Keratinocyte (primary cell): ENCODE results near the gene DCDC1. TPM values are rescaled to one million over a fixed set of nuclear protein-coding genes. Genes with fewer than 3 reads are reported as not detected.

ENCODE experiments used
- DNase-seq: peaks from one replicate; pipeline ENCODE4 v3.0.0-alpha.2; 2011; ENCODE audit warnings: low read depth, missing footprints, low spot score
- FAIRE-seq: peaks from 2 replicates; lab custom pipeline; 2011; peaks lifted over from hg19 to GRCh38; lab: Jason Lieb, UNC
- H2AFZ ChIP-seq: 2 replicates; pipeline ENCODE4 v1.6.0; 2012; ENCODE audit warnings: low read length, control low read depth, inconsistent platforms; ENCODE audit not compliant: control insufficient read depth
- H3K27ac ChIP-seq: 2 replicates; pipeline ENCODE4 v1.5.1; 2011; ENCODE audit warnings: low read length; ENCODE audit not compliant: control insufficient read depth, insufficient read depth
- H3K27me3 ChIP-seq: 3 replicates; pipeline ENCODE4 v1.6.0; 2011; ENCODE audit warnings: low read length; ENCODE audit not compliant: control insufficient read depth, insufficient read depth; ENCODE audit errors: extremely low read depth
- H3K36me3 ChIP-seq, 2 experiments: 2 replicates in 1 of 2; 3 replicates in 1 of 2; pipeline ENCODE4 v1.5.1; 2011; ENCODE audit warnings: low read length in 2 of 2, mild to moderate bottlenecking in 1 of 2; ENCODE audit not compliant: control insufficient read depth in 2 of 2, insufficient read depth in 2 of 2; ENCODE audit errors: extremely low read depth in 1 of 2
- H3K4me1 ChIP-seq: 3 replicates; pipeline ENCODE4 v1.5.1; 2011; ENCODE audit warnings: low read length; ENCODE audit not compliant: control insufficient read depth, insufficient read depth; ENCODE audit errors: extremely low read depth
- H3K4me2 ChIP-seq: 3 replicates; pipeline ENCODE4 v1.6.0; 2011; ENCODE audit warnings: low read depth, low read length; ENCODE audit not compliant: control insufficient read depth, insufficient read depth; ENCODE audit errors: extremely low read depth
- H3K4me3 ChIP-seq, 3 experiments: fragments of 200-600 bp in 1 of 3; sonication (generic) in 1 of 3; 2 replicates in 2 of 3; 3 replicates in 1 of 3; pipeline ENCODE4 v1.5.1; 2011 to 2016; ENCODE audit warnings: low read length in 3 of 3, mild to moderate bottlenecking in 3 of 3, control low read depth in 2 of 3, inconsistent platforms in 1 of 3, low read depth in 1 of 3, mixed read lengths in 1 of 3, mixed run types in 1 of 3, moderate library complexity in 1 of 3; ENCODE audit not compliant: control insufficient read depth in 2 of 3, insufficient read depth in 2 of 3; ENCODE audit errors: extremely low read depth in 1 of 3
- H3K79me2 ChIP-seq: 2 replicates; pipeline ENCODE4 v1.6.0; 2012; ENCODE audit warnings: low read length; ENCODE audit not compliant: control insufficient read depth, insufficient read depth
- H3K9ac ChIP-seq: 3 replicates; pipeline ENCODE4 v1.6.0; 2011; ENCODE audit warnings: low read length; ENCODE audit not compliant: control insufficient read depth, insufficient read depth; ENCODE audit errors: extremely low read depth
- H3K9me1 ChIP-seq: 3 replicates; pipeline ENCODE4 v1.6.0; 2011; ENCODE audit warnings: low read length; ENCODE audit not compliant: control insufficient read depth, insufficient read depth; ENCODE audit errors: extremely low read depth
- H3K9me3 ChIP-seq: 2 replicates; pipeline ENCODE4 v1.5.1; 2012; ENCODE audit warnings: low read depth, low read length; ENCODE audit not compliant: control insufficient read depth
- H4K20me1 ChIP-seq: 3 replicates; pipeline ENCODE4 v1.6.0; 2011; ENCODE audit warnings: low read length; ENCODE audit not compliant: control insufficient read depth, insufficient read depth; ENCODE audit errors: extremely low read depth
- EZH2 ChIP-seq: IDR thresholded peaks from one replicate; pipeline ENCODE4 v1.6.1; 2012; ENCODE audit warnings: inconsistent platforms, mild to moderate bottlenecking, low read length, moderate library complexity
- dilution Hi-C: fragments of 300-500 bp; cut with MboI; formaldehyde crosslinking; loops from one replicate; pipeline ENCODE4 v1.7.0; 2020; ENCODE audit warnings: low sequenced_read_pairs; ENCODE audit not compliant: extremely low pct_ligation_motif_present
- polyA plus RNA-seq, 5 experiments: library from polyadenylated mRNA; depleted of rRNA in 3 of 5; stranded (reverse) in 3 of 5; stranded (forward) in 1 of 5; unstranded in 1 of 5; fragments of >200 nt; gene quantifications; 1 replicate in 1 of 5; 2 replicates in 3 of 5; 3 replicates in 1 of 5; pipeline versions ENCODE4 v1.2.1 to v1.2.3, GENCODE V29; 2011 to 2012; ENCODE audit warnings: missing spikeins in 2 of 5, low read depth in 1 of 5, low replicate concordance in 1 of 5
- TF ChIP-seq, protein P1 (sequence below), 3 experiments: IDR thresholded peaks in 1 of 3; conservative IDR thresholded peaks in 1 of 3; optimal IDR thresholded peaks in 1 of 3; 2 replicates in 2 of 3; 3 replicates in 1 of 3; pipeline versions ENCODE3 to v1.5.1; 2011; ENCODE audit warnings: low read length in 3 of 3, mild to moderate bottlenecking in 3 of 3, moderate library complexity in 2 of 3, control low read depth in 1 of 3, inconsistent platforms in 1 of 3; ENCODE audit not compliant: insufficient read depth in 2 of 3; ENCODE audit errors: extremely low read depth in 1 of 3

Gene DCDC1
- polyA plus RNA-seq, 1 donor (not counting 4 experiments of a cell fraction or from before 2014, with no cell fraction given) = 0.08 TPM

DNA sequence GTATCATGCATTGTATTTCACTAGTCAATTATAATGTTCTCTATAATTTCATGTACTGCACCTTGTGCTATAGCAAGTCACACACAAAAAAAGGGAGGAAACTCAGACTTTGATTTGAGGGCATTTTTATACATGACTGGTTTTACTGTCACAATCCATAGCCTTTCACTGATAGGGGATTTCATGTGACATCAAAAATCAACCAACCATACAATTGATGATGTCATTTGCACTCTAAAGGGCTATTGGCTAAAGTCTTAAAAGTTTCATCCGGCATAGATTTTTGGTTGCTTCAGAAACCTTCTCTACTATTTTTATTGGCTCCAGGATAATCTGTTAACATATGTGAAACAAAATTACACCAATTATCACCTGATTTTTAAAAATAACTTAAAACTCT lies 237.8 kb downstream of the DCDC1 start:
- DNase-seq (no peak), FAIRE-seq (no peak)
- Histone ChIP-seq H3K27ac (no peak overlapping the region), H3K9me3 (no peaks in the 10 kb centered on the region), H3K9me1 (no peaks in the 10 kb centered on the region), H3K79me2 (no peaks in the 10 kb centered on the region), H3K4me1 (no peaks in the 10 kb centered on the region), H2AFZ (no peak overlapping the region), H3K27me3 (no peaks in the 10 kb centered on the region), H4K20me1 (no peaks in the 10 kb centered on the region), H3K4me2 (no peak overlapping the region), H3K36me3 (no peaks in the 10 kb centered on the region), H3K9ac (no peak overlapping the region), H3K4me3 (no peak overlapping the region)
- dilution Hi-C loops = no loop called here
- no peak for TF ChIP-seq EZH2
- TF ChIP-seq, protein P1, sequence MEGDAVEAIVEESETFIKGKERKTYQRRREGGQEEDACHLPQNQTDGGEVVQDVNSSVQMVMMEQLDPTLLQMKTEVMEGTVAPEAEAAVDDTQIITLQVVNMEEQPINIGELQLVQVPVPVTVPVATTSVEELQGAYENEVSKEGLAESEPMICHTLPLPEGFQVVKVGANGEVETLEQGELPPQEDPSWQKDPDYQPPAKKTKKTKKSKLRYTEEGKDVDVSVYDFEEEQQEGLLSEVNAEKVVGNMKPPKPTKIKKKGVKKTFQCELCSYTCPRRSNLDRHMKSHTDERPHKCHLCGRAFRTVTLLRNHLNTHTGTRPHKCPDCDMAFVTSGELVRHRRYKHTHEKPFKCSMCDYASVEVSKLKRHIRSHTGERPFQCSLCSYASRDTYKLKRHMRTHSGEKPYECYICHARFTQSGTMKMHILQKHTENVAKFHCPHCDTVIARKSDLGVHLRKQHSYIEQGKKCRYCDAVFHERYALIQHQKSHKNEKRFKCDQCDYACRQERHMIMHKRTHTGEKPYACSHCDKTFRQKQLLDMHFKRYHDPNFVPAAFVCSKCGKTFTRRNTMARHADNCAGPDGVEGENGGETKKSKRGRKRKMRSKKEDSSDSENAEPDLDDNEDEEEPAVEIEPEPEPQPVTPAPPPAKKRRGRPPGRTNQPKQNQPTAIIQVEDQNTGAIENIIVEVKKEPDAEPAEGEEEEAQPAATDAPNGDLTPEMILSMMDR (optimal IDR thresholded peaks at IDR 0.05 in 1 of 3, IDR thresholded peaks at IDR 0.05 in 1 of 3, conservative IDR thresholded peaks at IDR 0.05 in 1 of 3; ENCODE audit: extremely low read depth in 1 of 3, insufficient read depth in 2 of 3, low read length in 3 of 3) = no peak

DNA sequence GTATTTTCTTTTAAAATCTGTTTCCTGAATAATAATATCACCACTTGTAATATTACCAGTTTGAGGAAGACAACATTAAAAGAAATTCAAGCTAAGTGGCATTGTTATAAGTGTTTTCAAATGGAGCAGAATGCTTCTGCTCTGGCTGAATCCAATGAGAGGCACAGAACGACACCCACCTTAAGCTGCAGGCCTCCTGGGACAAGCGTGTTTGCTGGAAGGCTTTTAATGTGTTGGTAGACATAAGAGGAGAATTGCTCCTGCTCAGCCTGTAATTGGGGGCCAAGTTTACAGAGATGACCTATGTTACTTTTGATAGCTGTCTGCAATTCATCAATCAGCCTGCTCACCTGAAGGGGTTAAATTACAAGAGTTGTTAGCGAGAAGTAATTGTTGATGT lies 242.2 kb downstream of the DCDC1 start:
- H3K9me3 ChIP-seq = no peaks in the 10 kb centered on the region
- FAIRE-seq = no peak
- TF ChIP-seq, protein P1 (optimal IDR thresholded peaks at IDR 0.05 in 1 of 3, IDR thresholded peaks at IDR 0.05 in 1 of 3, conservative IDR thresholded peaks at IDR 0.05 in 1 of 3; ENCODE audit: extremely low read depth in 1 of 3, insufficient read depth in 2 of 3, low read length in 3 of 3) = no peak
- TF ChIP-seq EZH2 = no peak
- H3K9ac ChIP-seq = no peak overlapping the region
- H4K20me1 ChIP-seq = no peaks in the 10 kb centered on the region
- H3K27ac ChIP-seq = no peak overlapping the region
- no peak overlapping the region for H2AFZ ChIP-seq
- H3K4me1 ChIP-seq = no peaks in the 10 kb centered on the region
- no peaks in the 10 kb centered on the region for H3K27me3 ChIP-seq
- DNase-seq = no peak
- H3K4me2 ChIP-seq = no peak overlapping the region
- H3K9me1 ChIP-seq = no peaks in the 10 kb centered on the region
- dilution Hi-C loops = no loop called here
- no peak overlapping the region for H3K4me3 ChIP-seq
- H3K36me3 ChIP-seq = no peaks in the 10 kb centered on the region
- no peaks in the 10 kb centered on the region for H3K79me2 ChIP-seq
